Esophagus muscularis mucosa (tissue), 4 donors: ENCODE data around the gene CNTNAP4. TPM values are rescaled to one million over a fixed set of nuclear protein-coding genes. Genes with fewer than 3 reads are reported as not detected.

Experiments
- DNase-seq: peaks from one replicate; pipeline ENCODE4 v3.0.0-alpha.2; 2017; ENCODE audit errors: extremely low spot score
- H3K27ac ChIP-seq, 4 donors: fragments of 200-600 bp; sonication (generic); replicated peaks in 1 of 4; 1 replicate in 3 of 4; 2 replicates in 1 of 4; pipeline ENCODE4 v1.5.1; 2016 to 2019; ENCODE audit warnings: mild to moderate bottlenecking in 1 of 4
- H3K27me3 ChIP-seq, 4 donors: fragments of 200-600 bp; sonication (generic); one replicate each; pipeline versions ENCODE4 v1.5.1 to v1.6.0; 2016 to 2019
- H3K36me3 ChIP-seq, 4 donors: fragments of 200-600 bp; sonication (generic); one replicate each; pipeline ENCODE4 v1.5.1; 2016 to 2019
- H3K4me1 ChIP-seq, 4 donors: fragments of 200-600 bp; sonication (generic); one replicate each; pipeline ENCODE4 v1.5.1; 2016 to 2019
- H3K4me3 ChIP-seq, 4 donors: fragments of 200-600 bp; sonication (generic); 1 replicate in 2 of 4; 2 replicates in 2 of 4; pipeline ENCODE4 v1.5.1; 2016 to 2019; ENCODE audit warnings: mild to moderate bottlenecking in 4 of 4, moderate library complexity in 1 of 4
- H3K9me3 ChIP-seq, 4 donors: fragments of 200-600 bp; sonication (generic); 1 replicate in 3 of 4; 2 replicates in 1 of 4; pipeline ENCODE4 v1.5.1; 2016 to 2019
- CTCF ChIP-seq, 3 experiments: fragments of 200-600 bp in 2 of 3; fragments of 450-650 bp in 1 of 3; sonication (generic) in 2 of 3; IDR thresholded peaks; one replicate each; pipeline ENCODE4 v1.5.1; 2017 to 2019; ENCODE audit warnings: antibody characterized with exemption in 3 of 3, mild to moderate bottlenecking in 2 of 3, moderate library complexity in 1 of 3
- EP300 ChIP-seq: sonication (generic); formaldehyde crosslinking; IDR thresholded peaks from one replicate; pipeline ENCODE4 v1.6.1; 2017; ENCODE audit warnings: antibody characterized with exemption
- POLR2A ChIP-seq: fragments of 450-650 bp; IDR thresholded peaks from one replicate; pipeline ENCODE4 v1.6.1; 2017; ENCODE audit warnings: antibody characterized with exemption, moderate library complexity, mild to moderate bottlenecking, low read depth
- POLR2AphosphoS5 ChIP-seq, 2 donors: sonication (generic); formaldehyde crosslinking; IDR thresholded peaks; one replicate each; pipeline ENCODE4 v1.6.1; 2017; ENCODE audit warnings: antibody characterized with exemption in 2 of 2
- WGBS: methylation state at CpG from one replicate; pipeline ENCODE4 v1.1.5; 2018; 5-methylcytosine and 5-hydroxymethylcytosine counted together
- intact Hi-C: fragments of 100-400 bp; cut with DNase I; formaldehyde crosslinking; loops from one replicate; pipeline ENCODE4 v1.15.1; 2023
- total RNA-seq, 4 donors: library from RNA; depleted of rRNA; stranded (reverse); fragments of >200 nt; gene quantifications; one replicate each; pipeline versions ENCODE4 v1.1.0 to v1.2.1, GENCODE V29; 2016

The CNTNAP4 gene
- total RNA-seq, 4 donors from 2014 or later, result 0.80 to 2.1 (median 1.6) TPM

GRCh38 chr16:76428858-76429257 is 151.7 kb downstream of the CNTNAP4 start:
- no peak overlapping the region for H3K4me3 ChIP-seq
- TF ChIP-seq CTCF (IDR thresholded peaks at IDR 0.05) (no peak), POLR2A (no peak), EP300 (no peak)
- H3K27ac ChIP-seq, result no peak overlapping the region
- H3K36me3 ChIP-seq, result no peaks in the 10 kb centered on the region
- H3K9me3 ChIP-seq, result no peaks in the 10 kb centered on the region
- H3K27me3 ChIP-seq, result no peaks in the 10 kb centered on the region
- intact Hi-C loops, result no loop called here
- WGBS, result 94% methylated on average over 5 of the region's 5 CpGs
- H3K4me1 ChIP-seq, result no peaks in the 10 kb centered on the region
- no peak for DNase-seq

DNA sequence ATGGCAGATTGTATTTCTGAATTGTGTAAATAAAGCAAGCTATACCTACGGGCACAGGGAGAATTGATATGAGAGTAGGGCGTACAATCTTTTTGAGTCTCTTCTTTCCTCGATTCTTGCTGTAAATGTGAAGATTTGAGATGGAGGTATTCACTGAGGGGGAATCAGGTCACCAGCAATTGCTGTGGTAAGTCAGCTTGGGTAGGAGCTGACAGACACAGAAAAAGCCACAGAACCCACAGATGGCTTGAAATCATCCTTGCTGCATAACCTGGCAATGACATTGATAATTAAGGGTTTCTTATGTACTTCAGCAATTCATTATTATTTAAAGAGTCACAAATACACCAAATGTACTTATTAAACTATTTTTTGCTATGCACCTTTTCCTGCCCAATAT is 164.2 kb downstream of the CNTNAP4 start:
- Histone ChIP-seq H3K27ac (no peak overlapping the region), H3K9me3 (no peaks in the 10 kb centered on the region), H3K4me1 (no peaks in the 10 kb centered on the region), H3K4me3 (no peak overlapping the region), H3K27me3 (no peaks in the 10 kb centered on the region), H3K36me3 (no peaks in the 10 kb centered on the region)
- intact Hi-C loops, result no loop called here
- DNase-seq, result no peak
- 92% methylated on average over 3 of the region's 3 CpGs for WGBS
- no peak for TF ChIP-seq POLR2A
- no peak for TF ChIP-seq POLR2AphosphoS5 (IDR thresholded peaks at IDR 0.05)
- TF ChIP-seq EP300, result no peak
- no peak for TF ChIP-seq CTCF (IDR thresholded peaks at IDR 0.05)

- DNase-seq, result no peak
- 72% methylated on average over 3 of the region's 3 CpGs for WGBS
- Histone ChIP-seq H3K4me3 (no peak overlapping the region), H3K27ac (no peak overlapping the region), H3K4me1 (no peaks in the 10 kb centered on the region), H3K27me3 (no peaks in the 10 kb centered on the region), H3K9me3 (no peaks in the 10 kb centered on the region), H3K36me3 (no peaks in the 10 kb centered on the region)
- no peak for TF ChIP-seq POLR2AphosphoS5 (IDR thresholded peaks at IDR 0.05)
- TF ChIP-seq POLR2A, result no peak
- TF ChIP-seq CTCF (IDR thresholded peaks at IDR 0.05), result no peak
- TF ChIP-seq EP300, result no peak
- intact Hi-C loops, result no loop called here
These were observed 164.7 kb downstream of the CNTNAP4 start for GRCh38 chr16:76441876-76442275.

DNA sequence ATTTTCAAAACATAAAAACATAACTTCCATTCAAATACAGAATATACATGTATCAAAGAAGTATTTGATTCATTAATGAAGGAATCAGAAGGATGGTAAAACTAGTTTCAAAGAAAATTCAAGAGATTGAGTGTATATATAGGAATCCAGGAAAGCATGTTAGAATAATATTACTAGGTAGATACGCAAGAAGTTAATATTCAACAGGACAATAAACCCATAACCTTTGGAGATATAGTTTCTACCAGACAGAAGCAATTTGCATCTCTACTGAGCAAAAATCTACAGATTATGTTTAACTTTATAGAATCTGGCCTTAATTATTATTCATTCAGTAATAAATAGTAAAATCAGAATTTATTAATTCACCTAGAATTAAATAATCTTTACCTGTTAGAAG is 166.8 kb downstream of the CNTNAP4 start:
- WGBS, result 95% methylated on average over 1 of the region's 1 CpG
- Histone ChIP-seq H3K4me1 (no peaks in the 10 kb centered on the region), H3K9me3 (no peaks in the 10 kb centered on the region), H3K36me3 (no peaks in the 10 kb centered on the region), H3K27ac (no peak overlapping the region), H3K27me3 (no peaks in the 10 kb centered on the region), H3K4me3 (no peak overlapping the region)
- no peak for DNase-seq
- TF ChIP-seq EP300 (no peak), POLR2AphosphoS5 (IDR thresholded peaks at IDR 0.05) (no peak), CTCF (IDR thresholded peaks at IDR 0.05) (no peak), POLR2A (no peak)
- intact Hi-C loops, result no loop called here

- H3K27ac ChIP-seq, result no peak overlapping the region
- intact Hi-C loops, result no loop called here
- H3K4me1 ChIP-seq, result no peaks in the 10 kb centered on the region
- TF ChIP-seq POLR2AphosphoS5 (IDR thresholded peaks at IDR 0.05) (no peak), CTCF (IDR thresholded peaks at IDR 0.05) (no peak), EP300 (no peak), POLR2A (no peak)
- 55% methylated on average over 3 of the region's 3 CpGs for WGBS
- no peaks in the 10 kb centered on the region for H3K36me3 ChIP-seq
- no peak for DNase-seq
- H3K9me3 ChIP-seq, result no peaks in the 10 kb centered on the region
- H3K27me3 ChIP-seq, result no peaks in the 10 kb centered on the region
- no peak overlapping the region for H3K4me3 ChIP-seq
These were observed 167.6 kb downstream of the CNTNAP4 start for GRCh38 chr16:76444832-76445231.
